H1 (cell line): ENCODE measurements around the gene LHX2. TPM values are rescaled to one million over a fixed set of nuclear protein-coding genes. Genes with fewer than 3 reads are reported as not detected.

Source experiments
- ATF2 ChIP-seq: IDR thresholded peaks from 2 replicates; pipeline ENCODE4 v1.6.1; 2012; ENCODE audit warnings: low read length, inconsistent platforms
- CHD7 ChIP-seq: fragments of 300-600 bp; sonication (generic); IDR thresholded peaks from 2 replicates; pipeline ENCODE4 v1.7.1; 2012; ENCODE audit warnings: low read length, moderate library complexity, mild to moderate bottlenecking, inconsistent platforms; ENCODE audit not compliant: insufficient replicate concordance
- HDAC2 ChIP-seq, 2 experiments: fragments of 300-600 bp in 1 of 2; sonication (generic) in 1 of 2; IDR thresholded peaks; 2 replicates each; pipeline ENCODE4 v1.6.1; 2011 to 2012; ENCODE audit warnings: low read depth in 2 of 2, low read length in 2 of 2, mild to moderate bottlenecking in 2 of 2, moderate library complexity in 2 of 2, borderline replicate concordance in 1 of 2, inconsistent platforms in 1 of 2
- POLR2A ChIP-seq, 2 experiments: IDR thresholded peaks; 1 replicate in 1 of 2; 2 replicates in 1 of 2; pipeline ENCODE4 v1.6.1; 2011; ENCODE audit warnings: low read depth in 2 of 2, low read length in 2 of 2, mild to moderate bottlenecking in 2 of 2; ENCODE audit errors: control extremely low read depth in 1 of 2
- SP1 ChIP-seq: IDR thresholded peaks from 2 replicates; pipeline ENCODE4 v1.6.1; 2011; ENCODE audit warnings: low read depth, low read length
- SRF ChIP-seq: IDR thresholded peaks from 2 replicates; pipeline ENCODE4 v1.6.1; 2011; ENCODE audit warnings: mild to moderate bottlenecking, low read depth, low read length, moderate library complexity
- SUZ12 ChIP-seq: fragments of 200-600 bp; sonication (generic); IDR thresholded peaks from 2 replicates; pipeline ENCODE4 v1.6.1; 2012; ENCODE audit warnings: mild to moderate bottlenecking, inconsistent platforms, low read length, moderate library complexity, mixed read lengths
- TCF12 ChIP-seq: IDR thresholded peaks from 2 replicates; pipeline ENCODE4 v1.6.1; 2011; ENCODE audit warnings: low read depth, mild to moderate bottlenecking, low read length
- polyA plus RNA-seq, 7 experiments: library from polyadenylated mRNA; depleted of rRNA in 3 of 7; stranded (reverse) in 5 of 7; unstranded in 2 of 7; fragments of >200 nt in 5 of 7; fragments of 200-250 nt in 2 of 7; gene quantifications; 1 replicate in 5 of 7; 2 replicates in 1 of 7; 4 replicates in 1 of 7; pipeline versions ENCODE4 v1.2.1 to v1.2.3, GENCODE V29; 2011 to 2013; ENCODE audit warnings: missing spikeins in 2 of 7, mixed read lengths in 2 of 7
- total RNA-seq: library from RNA; stranded (reverse); fragmentation: NEBNext Ultra II Directional; extraction: Animal tissue kit (Norgen Biotek cat#: 25700); gene quantifications from 2 replicates; pipeline ENCODE4 v1.2.1, GENCODE V29; 2021

Gene LHX2
- total and polyA plus RNA-seq, 2 of the 8 experiments (the other 6 are each of a cell fraction or from before 2014, with no cell fraction given): 0.11 to 0.86 TPM

DNA sequence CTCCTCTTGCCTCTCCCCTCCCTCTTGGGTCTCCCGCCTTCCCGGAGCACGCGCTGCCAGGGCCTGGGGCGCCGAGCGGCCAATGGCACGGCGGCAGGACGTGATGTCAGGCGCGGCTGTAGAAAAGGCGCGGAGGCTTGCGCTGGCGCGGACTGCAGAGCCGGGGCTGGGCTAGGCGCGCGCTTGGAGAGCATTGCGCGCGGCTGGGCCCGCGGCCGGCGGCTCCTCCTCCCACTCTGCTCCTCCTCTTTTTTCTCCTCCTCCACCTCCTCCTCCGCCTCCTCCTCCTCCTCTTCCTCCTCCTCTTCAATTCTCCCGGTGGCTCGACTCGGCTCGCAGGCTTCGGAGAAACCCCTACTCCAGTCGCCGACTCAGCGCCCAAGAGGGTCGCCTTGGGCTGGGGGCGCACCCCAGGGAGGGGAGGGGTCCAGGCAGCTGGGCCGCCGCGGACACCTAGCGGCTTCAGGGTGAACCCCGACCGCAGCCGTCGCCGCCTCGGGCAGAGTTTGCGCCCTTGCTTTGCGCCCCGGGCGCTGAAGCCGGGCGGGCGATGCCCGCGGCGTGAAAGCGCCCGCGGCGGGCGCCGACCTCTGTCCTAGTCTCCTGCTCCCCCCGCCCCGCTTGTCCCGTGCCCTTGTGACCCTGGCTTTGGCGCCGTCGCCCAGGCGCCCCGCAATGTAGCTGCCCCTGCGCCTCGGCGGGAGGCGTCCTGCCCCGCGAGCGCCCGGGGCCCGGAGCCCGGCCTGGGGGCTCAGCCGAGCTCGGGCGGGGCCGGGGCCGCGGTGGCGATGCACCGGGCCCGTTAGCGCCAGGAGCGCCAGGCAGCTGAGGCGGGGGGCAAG lies at the start of gene LHX2 (continued):
- TF ChIP-seq ATF2 (no peak), SRF (no peak), HDAC2 (IDR thresholded peaks at IDR 0.05; ENCODE audit: borderline replicate concordance in 1 of 2, low read depth in 2 of 2, low read length in 2 of 2) (0 out of 4 replicates have a peak, but pooled peaks of 1 of the 2 experiments have one; percentile 1), POLR2A (IDR thresholded peaks at IDR 0.05; ENCODE audit: control extremely low read depth in 1 of 2, low read depth in 2 of 2, low read length in 2 of 2) (no peak), CHD7 (no peak), TCF12 (peak; percentile 32; the same call in 1 of the 2 replicates), SP1 (peak; percentile 49; the same call in 1 of the 2 replicates), SUZ12 (no peak; the same call in 1 of the 2 replicates)
